UCSD-AML1 (cell line): ENCODE results near the gene SPATA2.

Experiments
- DNase-seq: peaks from one replicate; lab custom pipeline; 2025; ENCODE audit not compliant: unreplicated experiment; lab: John Stamatoyannopoulos, UW

The SPATA2 gene

DNA sequence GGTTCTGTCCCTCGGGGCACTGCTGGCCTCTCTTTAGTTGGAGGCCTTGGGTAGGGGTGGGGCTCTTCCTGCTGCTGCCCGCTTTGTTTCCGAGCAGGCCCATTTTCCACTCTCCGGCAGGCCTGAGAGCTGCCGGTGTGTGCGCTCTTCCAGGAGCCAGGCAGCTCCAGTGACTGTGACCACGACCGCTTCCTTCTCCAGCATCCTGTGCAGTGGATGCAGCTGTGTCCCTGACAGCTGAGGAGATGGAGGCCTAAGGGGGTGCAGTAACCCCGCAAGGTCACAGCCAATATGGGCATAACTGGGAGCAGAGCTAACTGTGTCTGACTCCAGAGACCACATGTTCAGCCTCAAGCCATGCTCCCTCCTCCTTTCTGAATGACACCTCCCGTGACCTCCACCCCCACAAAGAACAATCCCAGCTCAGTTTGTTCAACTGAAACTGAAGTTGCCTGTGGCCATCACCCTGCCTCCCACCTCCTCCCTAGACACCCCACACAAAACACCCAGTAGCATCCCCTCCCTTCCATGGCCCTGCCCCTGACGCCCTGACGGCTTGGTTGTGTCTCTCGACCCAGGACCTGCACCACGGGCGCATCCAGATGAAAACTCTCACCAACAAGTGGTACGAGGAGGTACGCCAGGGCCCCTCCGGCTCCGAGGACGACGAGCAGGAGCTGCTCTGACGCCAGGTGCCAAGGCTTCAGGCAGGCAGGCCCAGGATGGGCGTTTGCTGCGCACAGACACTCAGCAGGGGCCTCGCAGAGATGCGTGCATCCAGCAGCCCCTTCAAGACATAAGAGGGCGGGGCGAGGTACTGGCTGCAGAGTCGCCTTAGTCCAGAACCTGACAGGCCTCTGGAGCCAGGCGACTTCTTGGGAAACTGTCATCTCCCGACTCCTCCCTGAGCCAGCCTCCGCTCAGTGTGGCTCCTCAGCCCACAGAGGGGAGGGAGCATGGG lies 27.8 kb downstream of the SPATA2 start:
- DNase-seq: no peak

DNA sequence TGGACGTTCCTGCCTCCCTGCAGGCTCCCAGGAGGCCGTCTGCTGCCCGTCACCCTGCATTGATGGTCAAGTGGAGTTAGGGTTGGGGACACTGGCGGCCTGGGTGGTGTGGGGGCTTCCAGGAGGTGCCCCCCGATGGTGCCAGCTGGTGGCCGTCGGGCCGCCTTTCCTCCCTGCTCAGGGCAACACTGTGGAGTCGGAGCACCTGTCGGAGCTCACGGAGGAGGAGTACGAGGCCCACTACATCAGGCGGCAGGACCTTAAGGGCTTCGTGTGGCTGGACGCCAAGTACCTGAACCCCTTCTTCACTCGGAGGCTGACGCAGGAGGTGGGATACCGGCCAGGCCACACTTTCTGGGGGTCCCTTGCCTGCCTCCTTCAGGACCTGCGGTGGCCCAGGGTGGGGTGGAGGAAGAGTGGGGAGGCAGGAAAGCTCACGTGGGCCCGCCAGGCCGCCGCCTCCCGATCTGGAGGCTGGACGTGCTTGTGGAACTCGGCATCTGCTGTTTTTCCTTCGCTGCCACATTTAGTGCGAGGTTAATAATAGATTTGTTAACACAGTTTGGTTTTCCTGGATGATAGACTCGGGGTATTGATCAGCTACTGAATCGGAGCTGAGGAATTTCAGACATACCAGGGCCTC lies 28.6 kb downstream of the SPATA2 start:
- no peak for DNase-seq

DNA sequence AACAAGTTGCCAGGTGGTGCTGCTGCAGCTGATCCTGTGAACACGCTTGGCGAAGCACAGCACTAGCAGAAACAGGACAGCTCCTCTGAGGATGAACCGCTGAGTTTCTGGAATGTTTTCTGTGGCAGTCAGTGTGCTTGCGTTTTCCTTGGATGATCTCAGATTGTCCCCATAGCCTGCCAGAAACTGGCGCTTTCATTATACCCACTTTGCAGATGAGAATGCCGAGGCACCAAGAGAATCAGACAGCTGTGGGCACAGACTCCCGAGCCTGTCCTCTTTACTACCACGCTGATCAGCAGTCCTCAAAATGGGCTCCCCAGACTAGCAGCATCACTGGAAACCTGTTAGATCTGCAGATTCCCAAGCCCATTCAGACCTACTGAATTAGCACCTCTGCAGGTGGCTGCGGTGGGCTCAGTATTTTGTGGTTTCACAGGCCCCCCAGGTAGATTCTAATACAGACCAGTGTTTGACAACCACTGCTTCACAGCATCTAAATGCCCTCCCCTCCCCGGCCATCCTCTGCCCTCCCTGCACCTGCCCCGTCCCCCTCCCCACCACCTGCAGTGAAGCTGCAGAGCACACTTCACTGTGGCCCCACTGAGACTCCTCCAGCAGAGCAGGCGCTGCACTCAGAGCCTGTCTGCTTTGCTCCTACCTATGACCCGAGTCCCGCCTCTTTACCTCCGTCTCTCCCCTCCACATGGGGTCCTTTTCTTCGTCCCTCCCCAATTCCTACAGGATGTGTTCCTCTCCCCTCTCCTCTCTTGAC lies 29.6 kb downstream of the SPATA2 start:
- no peak for DNase-seq

DNA sequence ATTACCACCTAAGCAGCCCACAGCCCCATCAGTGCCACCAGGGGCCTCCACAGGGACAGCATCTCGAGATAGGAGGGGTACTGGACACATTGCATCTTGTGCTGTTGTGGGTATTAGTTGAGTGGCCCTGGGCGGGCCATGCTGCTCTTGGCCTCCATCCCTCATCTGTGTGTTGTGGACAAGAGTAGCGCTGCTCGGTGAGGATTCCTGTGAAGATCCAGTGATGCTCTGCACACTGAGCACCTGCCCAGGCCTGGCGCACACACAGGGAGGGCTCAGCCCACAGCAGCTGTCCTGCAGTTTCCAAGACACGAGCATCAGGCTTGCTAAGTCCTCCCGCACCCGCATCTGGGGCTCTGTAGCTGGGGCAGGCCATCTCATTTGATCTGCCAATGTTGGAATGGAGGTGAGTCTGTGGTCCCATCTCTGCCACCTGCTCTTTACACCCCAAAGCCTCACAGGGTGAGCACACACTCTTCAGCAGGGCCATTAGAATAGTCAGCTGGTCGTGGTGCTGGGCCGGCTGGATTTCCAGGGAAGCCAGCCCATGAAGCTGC lies 32.0 kb downstream of the SPATA2 start:
- DNase-seq: no peak

DNA sequence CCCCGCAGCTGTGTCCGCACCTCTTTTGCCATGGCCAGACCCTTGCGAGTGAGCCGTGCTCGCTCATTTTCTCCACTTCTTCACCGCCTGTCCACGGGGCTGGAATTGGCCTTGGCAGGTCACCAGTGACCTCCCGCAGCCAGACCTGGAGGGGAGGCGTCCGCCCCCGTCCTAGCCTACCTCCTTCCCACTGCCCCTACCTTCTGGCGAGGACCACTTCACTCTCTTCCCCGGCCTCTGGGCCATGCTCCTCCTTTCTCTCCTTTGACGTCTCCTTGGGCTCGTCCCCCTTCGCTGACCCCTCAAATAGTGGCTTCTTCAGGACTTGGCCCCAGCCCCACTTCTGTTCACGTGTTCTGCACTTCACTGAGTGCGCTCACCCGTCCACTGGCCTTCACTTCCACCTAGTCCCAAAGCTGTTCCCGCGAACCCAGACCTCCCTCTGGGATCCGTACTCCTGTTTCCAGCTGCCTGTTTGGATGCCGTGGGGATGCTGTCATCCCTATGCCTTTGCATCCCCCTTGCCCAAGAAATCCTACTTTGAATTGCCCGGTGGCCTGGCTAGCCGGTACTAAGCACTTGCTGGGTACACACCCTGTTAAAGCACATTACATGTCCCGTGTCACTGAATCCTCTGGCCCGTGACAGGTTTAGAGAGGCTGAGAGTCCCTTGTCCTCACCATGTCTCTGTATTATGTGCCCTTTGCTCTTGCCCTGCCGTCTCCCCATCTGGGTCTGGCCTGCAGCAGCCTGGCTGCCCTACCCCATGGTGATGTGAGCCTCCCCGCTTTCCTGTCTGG lies 33.0 kb downstream of the SPATA2 start:
- DNase-seq: no peak

- DNase-seq: no peak
Observed at GRCh38 chr20:49880724-49881445, 34.4 kb downstream of the SPATA2 start.

DNA sequence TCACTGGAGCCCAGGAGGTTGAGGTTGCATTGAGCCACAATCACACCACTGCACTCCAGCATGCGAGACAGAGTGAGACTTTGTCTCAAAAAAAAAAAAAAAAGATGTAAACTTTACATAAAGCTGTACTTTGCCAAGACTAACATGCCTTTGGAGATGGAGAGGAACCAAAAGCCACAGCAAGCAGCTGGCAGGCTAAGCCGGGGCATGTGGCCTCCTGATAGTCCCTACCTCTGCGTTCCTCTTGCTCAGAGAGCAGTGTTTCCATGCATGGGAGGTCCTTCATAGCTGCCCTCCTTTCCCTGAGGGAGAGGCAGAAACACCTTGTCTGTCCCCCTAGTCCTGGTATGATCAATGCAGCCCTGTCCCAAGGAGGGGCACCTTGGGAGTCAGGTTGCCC lies 35.2 kb downstream of the SPATA2 start:
- DNase-seq: no peak

DNA sequence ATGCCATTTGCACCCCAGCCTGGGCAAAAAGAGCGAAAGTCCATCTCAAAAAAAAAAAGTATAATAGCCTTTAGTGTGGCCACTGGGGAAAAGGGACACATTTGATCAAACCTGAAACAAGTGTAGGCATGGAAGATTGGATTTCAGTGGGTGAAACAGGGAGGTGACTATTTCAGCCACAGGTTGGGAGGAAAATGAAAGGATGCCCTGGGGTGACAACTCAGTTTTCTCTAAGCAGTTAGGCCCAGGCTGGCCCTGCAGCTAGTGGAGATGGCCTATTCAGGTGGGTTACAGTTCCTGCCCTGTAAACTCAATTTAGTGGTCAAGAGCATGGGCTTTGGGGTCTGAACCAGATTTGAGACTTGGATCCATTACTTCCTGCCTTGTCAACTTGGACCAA lies 36.4 kb downstream of the SPATA2 start:
- no peak for DNase-seq

DNA sequence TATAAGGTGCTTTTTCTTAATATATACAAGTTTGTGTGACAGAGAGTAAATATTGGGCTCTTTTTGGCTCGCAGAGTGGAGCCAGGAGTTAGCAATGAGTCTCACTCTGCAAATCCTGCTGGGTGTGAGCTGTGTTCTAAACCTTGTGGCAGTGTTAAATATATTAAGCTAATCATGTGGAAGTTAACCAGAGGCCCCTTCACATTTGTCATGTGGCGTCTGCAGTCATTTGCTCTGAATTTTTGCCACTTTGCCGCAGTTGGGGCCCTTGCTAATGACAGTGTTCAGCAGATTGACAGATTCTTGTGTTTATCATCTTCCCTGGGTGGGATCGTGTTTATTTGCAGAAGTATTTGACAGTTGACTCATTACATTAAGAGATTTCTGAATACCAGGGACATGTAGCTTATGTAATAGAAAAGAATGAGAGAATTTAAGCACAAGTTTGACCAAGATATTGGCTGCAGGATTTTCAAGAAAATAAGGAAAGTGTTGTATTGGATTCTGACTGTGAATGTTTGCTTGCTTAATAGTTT lies 37.9 kb downstream of the SPATA2 start:
- DNase-seq: no peak

- no peak for DNase-seq
Observed at GRCh38 chr20:49874696-49875095, 40.6 kb downstream of the SPATA2 start.

GRCh38 chr20:49872056-49872455 lies 43.3 kb downstream of the SPATA2 start:
- DNase-seq: no peak

- DNase-seq: no peak
Observed at GRCh38 chr20:49871391-49871948, 43.9 kb downstream of the SPATA2 start.

- no peak for DNase-seq
Observed at GRCh38 chr20:49870261-49870660, 45.1 kb downstream of the SPATA2 start.

- no peak for DNase-seq
Observed at GRCh38 chr20:49868964-49869363, 46.4 kb downstream of the SPATA2 start.

DNA sequence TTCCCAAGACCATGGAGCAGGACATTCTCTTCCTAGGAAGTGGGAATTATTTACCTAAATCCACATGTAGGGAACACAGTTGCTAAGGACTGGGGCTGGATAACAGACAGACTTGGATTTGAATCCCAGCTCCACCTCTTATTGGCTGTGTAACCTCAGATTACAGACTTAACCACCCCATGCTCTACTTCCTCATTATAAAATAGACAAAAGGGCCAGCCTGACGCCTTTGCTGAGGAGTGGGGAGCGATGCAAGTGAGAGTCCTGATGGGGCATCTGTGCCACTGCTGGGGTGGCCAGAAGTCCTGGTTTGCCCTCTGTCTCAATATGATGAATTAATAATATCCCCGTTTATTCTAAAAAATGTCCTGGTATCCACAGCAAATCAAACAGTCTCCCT lies 46.8 kb downstream of the SPATA2 start:
- no peak for DNase-seq

- no peak for DNase-seq
Observed at GRCh38 chr20:49867453-49868215, 47.7 kb downstream of the SPATA2 start.

- DNase-seq: no peak
Observed at GRCh38 chr20:49866051-49866450, 49.3 kb downstream of the SPATA2 start.

GRCh38 chr20:49865559-49865958 lies 49.8 kb downstream of the SPATA2 start:
- DNase-seq: no peak

- no peak for DNase-seq
Observed at GRCh38 chr20:49863666-49864065, 51.7 kb downstream of the SPATA2 start.
